ENCODE results near the gene OCA2.

OCA2 gene

GRCh38 chr15:28082891-28083684, 16.0 kb downstream of the OCA2 start:
- Histone ChIP-seq H3K4me1 (ENCODE audit: insufficient read depth, insufficient read length) (no peaks in the 10 kb centered on the region), H3K36me3 (ENCODE audit: insufficient read depth, insufficient read length, low read length) (no peaks in the 10 kb centered on the region), H3K9ac (ENCODE audit: insufficient read length, low read depth) (no peak overlapping the region), H3K27me3 (ENCODE audit: insufficient read depth, insufficient read length) (no peaks in the 10 kb centered on the region), H3K4me3 (ENCODE audit: insufficient read length, low read depth) (no peak overlapping the region), H3K9me3 (ENCODE audit: insufficient read depth, low read length) (peaks cover 16% of the 10 kb centered on the region; the same call in 1 of the 2 replicates)
- TF ChIP-seq ZNF274 (IDR thresholded peaks at IDR 0.05; ENCODE audit: low read depth, low read length) (no peak), YY1 (IDR thresholded peaks at IDR 0.05; ENCODE audit: insufficient read depth, insufficient read length) (no peak), SUZ12 (IDR thresholded peaks at IDR 0.05; ENCODE audit: extremely low read depth, insufficient read depth, insufficient read length) (no peak)
- no peak for DNase-seq (ENCODE audit: low read depth, low spot score)

DNA sequence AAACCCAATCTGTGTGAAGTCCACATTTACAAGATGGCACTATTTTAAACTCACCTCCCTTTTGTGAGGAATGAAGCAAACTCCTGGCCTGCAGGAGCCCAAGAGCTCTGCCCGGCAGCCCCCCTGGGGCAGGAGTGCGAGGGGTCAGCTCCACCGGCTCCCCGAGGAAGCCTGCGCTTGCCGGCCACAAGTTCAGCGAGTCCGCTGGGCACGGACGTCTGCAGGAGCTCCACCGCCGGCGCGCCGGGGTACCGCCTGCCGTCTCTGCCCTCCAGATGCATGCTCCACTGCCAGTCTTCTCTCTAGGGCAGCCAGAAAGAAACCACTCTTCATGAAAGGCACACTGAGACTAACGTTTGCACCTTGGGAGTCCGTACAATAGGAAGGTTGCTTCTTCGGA, 17.5 kb downstream of the OCA2 start:
- Histone ChIP-seq H3K4me3 (ENCODE audit: insufficient read length, low read depth) (no peak overlapping the region), H3K4me1 (ENCODE audit: insufficient read depth, insufficient read length) (no peaks in the 10 kb centered on the region), H3K9me3 (ENCODE audit: insufficient read depth, low read length) (peaks cover 16% of the 10 kb centered on the region; the same call in 1 of the 2 replicates), H3K36me3 (ENCODE audit: insufficient read depth, insufficient read length, low read length) (no peaks in the 10 kb centered on the region), H3K9ac (ENCODE audit: insufficient read length, low read depth) (no peak overlapping the region), H3K27me3 (ENCODE audit: insufficient read depth, insufficient read length) (no peaks in the 10 kb centered on the region)
- DNase-seq (ENCODE audit: low read depth, low spot score) = no peak
- TF ChIP-seq SUZ12 (IDR thresholded peaks at IDR 0.05; ENCODE audit: extremely low read depth, insufficient read depth, insufficient read length) (no peak), ZNF274 (IDR thresholded peaks at IDR 0.05; ENCODE audit: low read depth, low read length) (no peak), YY1 (IDR thresholded peaks at IDR 0.05; ENCODE audit: insufficient read depth, insufficient read length) (no peak)

- no peaks in the 10 kb centered on the region for H3K27me3 ChIP-seq (ENCODE audit: insufficient read depth, insufficient read length)
- DNase-seq (ENCODE audit: low read depth, low spot score) = no peak
- H3K9me3 ChIP-seq (ENCODE audit: insufficient read depth, low read length) = peaks cover 16% of the 10 kb centered on the region; the same call in 1 of the 2 replicates
- no peak overlapping the region for H3K9ac ChIP-seq (ENCODE audit: insufficient read length, low read depth)
- TF ChIP-seq SUZ12 (IDR thresholded peaks at IDR 0.05; ENCODE audit: extremely low read depth, insufficient read depth, insufficient read length) = no peak
- TF ChIP-seq YY1 (IDR thresholded peaks at IDR 0.05; ENCODE audit: insufficient read depth, insufficient read length) = no peak
- no peak for TF ChIP-seq ZNF274 (IDR thresholded peaks at IDR 0.05; ENCODE audit: low read depth, low read length)
- H3K4me3 ChIP-seq (ENCODE audit: insufficient read length, low read depth) = no peak overlapping the region
- no peaks in the 10 kb centered on the region for H3K4me1 ChIP-seq (ENCODE audit: insufficient read depth, insufficient read length)
- no peaks in the 10 kb centered on the region for H3K36me3 ChIP-seq (ENCODE audit: insufficient read depth, insufficient read length, low read length)
Observed at GRCh38 chr15:28080386-28080785, 18.7 kb downstream of the OCA2 start.

- H3K9ac ChIP-seq (ENCODE audit: insufficient read length, low read depth) = no peak overlapping the region
- peaks cover 10% of the 10 kb centered on the region; the same call in 1 of the 2 replicates for H3K9me3 ChIP-seq (ENCODE audit: insufficient read depth, low read length)
- no peaks in the 10 kb centered on the region for H3K36me3 ChIP-seq (ENCODE audit: insufficient read depth, insufficient read length, low read length)
- DNase-seq (ENCODE audit: low read depth, low spot score) = no peak
- H3K4me1 ChIP-seq (ENCODE audit: insufficient read depth, insufficient read length) = no peaks in the 10 kb centered on the region
- no peak for TF ChIP-seq ZNF274 (IDR thresholded peaks at IDR 0.05; ENCODE audit: low read depth, low read length)
- no peak for TF ChIP-seq YY1 (IDR thresholded peaks at IDR 0.05; ENCODE audit: insufficient read depth, insufficient read length)
- no peak for TF ChIP-seq SUZ12 (IDR thresholded peaks at IDR 0.05; ENCODE audit: extremely low read depth, insufficient read depth, insufficient read length)
- no peak overlapping the region for H3K4me3 ChIP-seq (ENCODE audit: insufficient read length, low read depth)
- no peaks in the 10 kb centered on the region for H3K27me3 ChIP-seq (ENCODE audit: insufficient read depth, insufficient read length)
Observed at GRCh38 chr15:28079313-28079969, 19.7 kb downstream of the OCA2 start.

- no peak for TF ChIP-seq ZNF274 (IDR thresholded peaks at IDR 0.05; ENCODE audit: low read depth, low read length)
- no peak for TF ChIP-seq YY1 (IDR thresholded peaks at IDR 0.05; ENCODE audit: insufficient read depth, insufficient read length)
- TF ChIP-seq SUZ12 (IDR thresholded peaks at IDR 0.05; ENCODE audit: extremely low read depth, insufficient read depth, insufficient read length) = no peak
- DNase-seq (ENCODE audit: low read depth, low spot score) = no peak
Observed at GRCh38 chr15:28078191-28078719, 20.9 kb downstream of the OCA2 start.

DNA sequence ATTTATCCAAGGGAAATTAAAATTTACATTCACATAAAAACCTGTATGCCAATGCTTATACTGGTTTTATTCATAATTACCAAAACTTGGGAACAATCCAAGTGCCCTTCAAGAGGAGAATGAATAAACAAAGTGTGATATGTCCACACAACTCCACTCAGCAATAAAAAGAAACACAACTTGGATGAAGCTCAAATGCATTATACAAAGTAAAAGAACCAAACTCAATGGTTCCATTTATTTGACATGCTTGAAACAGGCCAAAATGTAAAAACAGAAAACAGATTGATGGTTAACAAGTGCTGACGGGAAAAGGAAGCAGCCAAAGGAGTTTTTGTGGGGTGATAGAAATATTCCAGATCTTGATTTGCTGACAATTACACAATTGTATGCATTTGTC, 23.5 kb downstream of the OCA2 start:
- DNase-seq (ENCODE audit: low read depth, low spot score) = no peak

More at GRCh38 chr15:28078191-28078719, 20.9 kb downstream of the OCA2 start:
- no peak overlapping the region for H3K4me3 ChIP-seq (ENCODE audit: insufficient read length, low read depth)
- H3K4me1 ChIP-seq (ENCODE audit: insufficient read depth, insufficient read length) = no peaks in the 10 kb centered on the region
- no peaks in the 10 kb centered on the region for H3K27me3 ChIP-seq (ENCODE audit: insufficient read depth, insufficient read length)
- no peaks in the 10 kb centered on the region for H3K36me3 ChIP-seq (ENCODE audit: insufficient read depth, insufficient read length, low read length)
- no peak overlapping the region for H3K9ac ChIP-seq (ENCODE audit: insufficient read length, low read depth)
- H3K9me3 ChIP-seq (ENCODE audit: insufficient read depth, low read length) = no peaks in the 10 kb centered on the region; the same call in 1 of the 2 replicates

GRCh38 chr15:28068930-28069329, 30.2 kb downstream of the OCA2 start:
- H3K36me3 ChIP-seq (ENCODE audit: insufficient read depth, insufficient read length, low read length) = no peaks in the 10 kb centered on the region
- no peak overlapping the region for H3K4me3 ChIP-seq (ENCODE audit: insufficient read length, low read depth)
- no peaks in the 10 kb centered on the region for H3K4me1 ChIP-seq (ENCODE audit: insufficient read depth, insufficient read length)
- TF ChIP-seq SUZ12 (IDR thresholded peaks at IDR 0.05; ENCODE audit: extremely low read depth, insufficient read depth, insufficient read length) (no peak), ZNF274 (IDR thresholded peaks at IDR 0.05; ENCODE audit: low read depth, low read length) (no peak), YY1 (IDR thresholded peaks at IDR 0.05; ENCODE audit: insufficient read depth, insufficient read length) (no peak)
- H3K9me3 ChIP-seq (ENCODE audit: insufficient read depth, low read length) = peaks cover 12% of the 10 kb centered on the region; the same call in 1 of the 2 replicates
- DNase-seq (ENCODE audit: low read depth, low spot score) = no peak
- H3K27me3 ChIP-seq (ENCODE audit: insufficient read depth, insufficient read length) = no peaks in the 10 kb centered on the region
- no peak overlapping the region for H3K9ac ChIP-seq (ENCODE audit: insufficient read length, low read depth)

More for the DNA sequence above, 23.5 kb downstream of the OCA2 start:
- no peaks in the 10 kb centered on the region for H3K4me1 ChIP-seq (ENCODE audit: insufficient read depth, insufficient read length)
- H3K9me3 ChIP-seq (ENCODE audit: insufficient read depth, low read length) = 0 out of 2 replicates have a peak, but pooled peaks cover 3% of the 10 kb centered on the region
- no peak overlapping the region for H3K4me3 ChIP-seq (ENCODE audit: insufficient read length, low read depth)
- no peak overlapping the region for H3K9ac ChIP-seq (ENCODE audit: insufficient read length, low read depth)
- no peaks in the 10 kb centered on the region for H3K27me3 ChIP-seq (ENCODE audit: insufficient read depth, insufficient read length)
- TF ChIP-seq SUZ12 (IDR thresholded peaks at IDR 0.05; ENCODE audit: extremely low read depth, insufficient read depth, insufficient read length) = no peak
- no peaks in the 10 kb centered on the region for H3K36me3 ChIP-seq (ENCODE audit: insufficient read depth, insufficient read length, low read length)

Data from NT2/D1 (cell line).